HG03460 (cell line): Measurements from ENCODE around the gene TENM4.
"Not testable (repeated sequence)": the region's sequence is repeated elsewhere in the genome, so short reads cannot be mapped to it uniquely, and the experiment has no call there.

Source experiments
- ATAC-seq: cut with Tn5 transposase; IDR thresholded peaks from one replicate; pipeline ENCODE4 v1.9.1; 2021; ENCODE audit not compliant: unreplicated experiment

TENM4 gene

GRCh38 chr11:78830277-78830819 is 610.5 kb downstream of the TENM4 start:
- ATAC-seq: no peak

- no peak for ATAC-seq
Measured at GRCh38 chr11:78829146-78829545, 611.7 kb downstream of the TENM4 start.

- no peak for ATAC-seq
Measured at GRCh38 chr11:78828676-78829075, 612.2 kb downstream of the TENM4 start.

DNA sequence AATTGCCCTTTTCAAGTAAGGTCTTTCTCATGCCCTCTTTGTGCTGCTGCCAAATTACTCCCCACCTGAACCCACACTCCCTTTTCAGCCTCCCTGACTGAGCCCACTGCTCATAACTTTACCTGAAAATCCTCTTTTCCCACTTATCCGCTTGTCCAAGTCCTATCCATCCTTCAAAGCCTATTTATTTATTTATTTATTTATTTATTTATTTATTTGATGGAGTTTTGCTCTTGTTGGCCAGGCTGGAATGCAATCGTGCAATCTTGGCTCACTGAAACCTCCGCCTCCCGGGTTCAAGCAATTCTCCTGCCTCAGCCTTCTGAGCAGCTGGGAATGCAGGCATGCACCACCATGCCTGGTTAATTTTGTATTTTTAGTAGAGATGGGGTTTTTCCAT is 613.5 kb downstream of the TENM4 start:
- ATAC-seq: not testable (repeated sequence)

- no peak for ATAC-seq
Measured at GRCh38 chr11:78825591-78826020, 615.2 kb downstream of the TENM4 start.

DNA sequence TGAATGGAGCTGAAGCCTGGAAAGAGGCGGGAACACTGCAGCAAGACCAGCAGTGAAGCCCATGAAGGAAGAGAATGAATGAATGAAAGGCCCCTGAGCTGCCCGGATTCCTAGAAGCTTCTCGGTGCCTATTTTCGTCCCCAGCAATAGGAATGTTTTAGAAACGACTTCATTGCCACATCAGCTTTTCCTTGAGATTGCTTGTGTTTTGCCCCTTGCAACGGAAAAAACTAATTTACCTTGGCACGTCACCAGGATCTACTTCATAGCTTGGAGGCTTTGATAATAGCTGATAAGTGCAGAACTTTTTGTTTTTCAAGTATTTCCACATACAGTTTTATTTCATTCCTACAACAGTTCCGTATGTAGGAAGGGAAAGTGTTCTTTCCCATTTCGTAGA is 617.2 kb downstream of the TENM4 start:
- ATAC-seq: no peak

DNA sequence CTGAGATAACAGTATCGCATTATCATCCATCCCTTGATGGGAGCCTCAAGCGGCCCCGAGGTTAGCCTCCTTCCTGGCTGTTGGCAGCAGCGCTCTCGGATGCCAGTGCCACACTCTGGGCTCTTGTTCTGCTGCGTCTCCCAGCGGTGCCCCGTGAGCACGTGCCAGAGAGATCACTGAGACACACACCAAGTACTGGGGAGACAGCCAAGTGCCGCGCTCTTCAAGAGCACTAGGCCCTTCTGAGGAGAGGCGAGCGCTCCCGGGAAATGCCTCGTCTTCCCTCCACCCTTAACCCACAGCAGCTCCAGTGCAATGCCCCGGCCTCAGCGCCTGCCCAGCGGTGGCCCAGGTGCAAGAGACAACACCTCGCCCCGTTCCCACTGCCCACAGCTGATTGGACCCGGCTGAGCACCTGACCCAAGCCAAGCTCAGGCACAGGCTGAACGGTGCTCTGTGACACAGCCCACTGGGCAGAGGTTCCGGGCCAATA is 617.9 kb downstream of the TENM4 start:
- no peak for ATAC-seq

- ATAC-seq: no peak
Measured at GRCh38 chr11:78821371-78822306, 619.2 kb downstream of the TENM4 start.

GRCh38 chr11:78820741-78821140 is 620.1 kb downstream of the TENM4 start:
- ATAC-seq: no peak

DNA sequence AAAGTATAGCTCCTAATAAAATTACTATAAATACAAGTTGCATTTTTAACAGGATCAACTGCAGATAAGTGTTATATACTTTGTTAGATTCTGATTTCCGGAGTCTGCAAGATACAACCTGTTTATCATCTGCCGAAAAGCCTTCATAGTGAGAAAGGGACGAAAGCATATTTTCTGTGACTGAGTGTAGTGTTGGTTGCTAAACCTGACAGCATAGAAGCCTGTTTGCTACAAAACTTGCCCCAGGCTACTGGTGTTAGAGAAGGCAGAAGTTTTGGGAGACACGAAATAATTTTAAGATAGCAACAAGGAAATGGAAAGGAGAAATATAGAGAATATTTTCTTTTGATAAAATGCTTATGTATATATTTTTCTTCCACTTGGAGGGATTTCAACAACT is 622.6 kb downstream of the TENM4 start:
- ATAC-seq: no peak

- ATAC-seq: no peak
Measured at GRCh38 chr11:78815831-78816230, 625.0 kb downstream of the TENM4 start.

- ATAC-seq: no peak
Measured at GRCh38 chr11:78812513-78813293, 628.1 kb downstream of the TENM4 start.

DNA sequence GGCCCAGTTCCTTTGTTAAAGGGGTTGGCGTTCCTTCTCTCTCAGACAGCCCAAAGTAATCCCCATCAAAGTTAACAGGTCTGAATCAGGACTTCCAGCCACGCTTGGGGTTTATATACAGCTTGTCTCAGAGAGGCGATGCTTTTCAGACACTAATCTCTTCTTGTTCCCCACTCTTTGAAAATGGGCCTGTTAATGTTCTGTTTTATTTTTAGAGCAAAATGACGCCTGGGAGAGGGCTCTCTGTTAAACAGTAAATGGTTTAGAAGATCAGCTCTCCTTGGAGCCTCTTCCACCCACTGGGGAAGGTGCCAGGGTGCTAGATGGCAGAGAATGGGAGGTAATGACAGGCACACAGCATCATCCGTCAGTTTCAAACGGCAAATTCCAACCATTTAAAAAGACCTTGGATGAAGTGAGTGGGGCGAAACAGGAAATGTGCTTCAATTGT is 630.2 kb downstream of the TENM4 start:
- no peak for ATAC-seq

GRCh38 chr11:78809931-78810541 is 630.8 kb downstream of the TENM4 start:
- ATAC-seq: no peak

DNA sequence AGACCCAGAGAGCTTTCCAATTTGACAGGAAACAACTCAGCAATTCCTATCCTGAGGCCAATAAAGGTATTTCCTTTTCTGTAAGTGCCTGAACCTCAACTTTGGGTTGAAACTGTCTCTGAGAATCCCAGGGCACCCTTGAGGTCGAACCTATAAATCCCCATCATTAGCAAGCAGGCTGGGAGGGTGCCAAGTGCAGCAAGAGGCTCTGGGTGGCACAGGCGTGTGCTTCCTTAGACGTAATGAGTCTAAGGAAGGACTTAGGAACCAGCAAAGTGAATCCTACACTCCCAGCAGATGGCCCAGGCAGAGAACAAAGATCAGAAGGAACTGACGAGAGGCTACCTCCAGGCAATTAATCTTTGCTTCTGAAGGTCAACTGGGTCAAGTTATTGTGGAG is 631.9 kb downstream of the TENM4 start:
- ATAC-seq: no peak

GRCh38 chr11:78807351-78807750 is 633.5 kb downstream of the TENM4 start:
- no peak for ATAC-seq

DNA sequence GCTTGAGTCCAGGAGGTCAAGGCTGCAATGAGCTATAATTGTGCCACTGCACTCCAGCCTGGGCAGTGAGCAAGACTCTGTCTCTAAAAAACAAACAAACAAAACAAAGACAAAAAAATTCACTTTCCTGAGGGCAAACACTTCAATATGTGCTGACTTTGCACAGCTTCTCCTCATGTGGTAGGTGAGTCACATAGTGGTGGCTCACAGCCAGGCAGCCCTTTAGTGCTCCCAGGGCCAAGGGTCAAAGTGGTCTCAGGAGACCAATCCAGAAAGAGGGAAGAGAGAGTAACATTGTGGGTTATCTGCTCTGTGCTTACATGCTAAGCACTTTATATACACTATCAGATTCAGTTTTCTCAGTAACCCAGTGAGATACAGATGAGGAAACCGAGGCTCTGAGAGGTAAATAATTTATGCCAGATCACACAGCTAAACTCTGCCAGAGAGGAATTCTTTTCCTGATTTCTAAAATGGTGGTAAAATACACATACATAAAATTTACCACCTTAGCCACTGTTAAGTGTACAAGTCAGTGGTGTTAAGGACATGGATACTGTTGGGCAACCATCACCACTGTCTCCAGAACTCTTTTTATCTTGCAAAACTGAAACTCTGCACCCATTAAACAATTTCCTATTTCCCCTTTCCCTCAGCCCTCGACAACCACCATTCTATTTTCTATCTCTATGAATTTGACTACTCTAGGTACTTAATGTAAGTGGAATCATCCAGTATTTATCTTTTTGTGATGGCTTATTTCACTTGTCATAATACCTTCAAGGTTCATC is 634.4 kb downstream of the TENM4 start:
- no peak for ATAC-seq

- no peak for ATAC-seq
Measured at GRCh38 chr11:78804991-78805390, 635.8 kb downstream of the TENM4 start.

DNA sequence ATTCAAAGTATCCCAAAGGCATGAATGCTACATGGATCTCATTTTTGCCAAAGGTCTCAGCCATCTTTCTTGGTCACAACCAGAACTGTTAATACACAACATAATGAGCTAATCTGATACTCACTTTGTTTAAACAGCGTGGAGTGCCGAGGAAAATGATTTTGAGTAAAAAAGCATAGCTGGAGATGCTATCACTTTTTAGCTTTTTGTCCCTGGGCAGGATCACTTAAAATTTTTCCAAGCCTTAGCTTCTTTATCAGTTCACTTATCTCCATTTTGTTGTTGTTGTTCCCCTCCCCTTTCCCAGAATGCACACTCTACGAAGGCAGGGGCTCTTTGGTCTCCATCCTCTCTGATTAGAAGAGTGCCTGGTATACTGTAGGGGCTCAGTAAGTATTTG is 636.8 kb downstream of the TENM4 start:
- no peak for ATAC-seq

- no peak for ATAC-seq
Measured at GRCh38 chr11:78802058-78802761, 638.6 kb downstream of the TENM4 start.
